NCI-H187 treated with DMSO at 0.1 percent for 48 hours (cell line): ENCODE results near the gene AQR.
"Not testable (repeated sequence)": the region's sequence is repeated elsewhere in the genome, so short reads cannot be mapped to it uniquely, and the experiment has no call there.

Experiments used
- DNase-seq: peaks from one replicate; lab custom pipeline; 2025; lab: John Stamatoyannopoulos, UW

The AQR gene

GRCh38 chr15:34952481-34952880 is 17.1 kb downstream of the AQR start:
- no peak for DNase-seq

GRCh38 chr15:34951993-34952392 is 17.5 kb downstream of the AQR start:
- no peak for DNase-seq

DNA sequence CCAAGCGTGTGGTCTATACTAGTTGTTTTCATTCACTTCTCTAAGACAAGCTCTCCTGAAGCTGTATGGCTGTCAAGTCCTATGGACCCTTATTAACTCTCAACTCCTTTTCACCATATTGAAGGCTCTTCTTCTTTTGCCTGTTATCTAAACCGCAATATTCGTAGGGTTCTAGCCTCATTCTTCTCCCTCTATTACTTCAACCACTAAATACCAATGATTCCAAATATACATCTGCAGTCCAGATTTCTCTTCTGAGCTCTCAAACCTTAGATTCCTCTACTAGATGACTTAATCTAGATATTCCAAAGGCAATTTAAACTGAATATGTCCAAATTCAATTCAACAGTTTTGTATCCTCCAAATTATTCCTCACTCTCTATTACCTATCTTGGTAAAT is 24.6 kb downstream of the AQR start:
- no peak for DNase-seq

DNA sequence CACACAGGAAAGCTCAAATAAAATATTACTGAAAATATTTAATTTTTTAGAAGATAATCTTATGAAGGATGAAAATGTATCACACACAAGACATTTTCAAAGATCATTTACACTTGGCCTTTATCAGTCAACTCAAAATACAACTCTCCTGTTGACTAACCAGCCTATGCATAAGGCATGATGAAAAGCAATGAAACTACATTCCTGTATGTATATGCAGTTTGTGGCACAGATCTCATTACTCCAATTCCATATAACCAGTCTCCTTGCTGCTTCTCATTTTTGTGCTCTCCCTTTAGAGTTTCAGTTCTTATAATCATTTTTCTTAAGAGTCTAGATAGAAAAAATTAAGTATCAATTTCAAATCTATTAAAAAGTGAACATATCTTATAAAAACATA is 25.8 kb downstream of the AQR start:
- no peak for DNase-seq

DNA sequence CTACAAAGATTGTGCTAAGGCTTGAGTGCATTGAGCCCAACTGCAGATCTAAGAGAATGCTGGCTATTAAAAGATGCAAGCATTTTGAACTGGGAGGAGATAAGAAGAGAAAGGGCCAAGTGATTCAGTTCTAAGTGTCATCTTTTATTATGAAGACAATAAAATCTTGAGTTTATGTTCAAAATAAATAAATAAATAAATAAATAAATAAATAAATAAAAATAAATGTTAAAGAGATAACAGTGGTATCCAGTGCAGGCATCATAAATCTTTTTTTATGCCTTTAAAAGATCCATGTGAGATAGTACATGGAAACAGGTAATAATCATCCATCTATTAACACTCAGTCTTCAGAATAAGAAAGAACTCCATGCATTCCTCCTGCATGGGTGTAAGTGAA is 26.3 kb downstream of the AQR start:
- DNase-seq: not testable (repeated sequence)

DNA sequence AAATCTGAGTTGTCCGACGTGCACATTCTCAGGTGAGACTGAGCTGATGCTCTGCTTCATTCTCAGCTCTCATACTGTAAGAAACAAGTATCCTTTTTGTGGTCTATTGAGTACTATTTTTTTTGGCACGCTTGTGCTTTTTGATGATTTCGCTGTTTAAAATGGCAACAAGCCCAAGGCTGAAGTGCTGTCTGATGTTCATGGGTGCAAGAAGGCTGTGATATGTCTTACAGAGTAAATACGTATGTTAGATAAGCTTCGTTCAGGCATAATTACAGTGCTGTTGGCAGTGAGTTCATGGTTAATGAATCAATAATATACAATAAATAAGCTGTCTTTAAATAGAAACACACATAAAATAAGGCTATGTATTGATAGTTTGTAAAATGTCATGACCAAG is 27.2 kb downstream of the AQR start:
- no peak for DNase-seq

DNA sequence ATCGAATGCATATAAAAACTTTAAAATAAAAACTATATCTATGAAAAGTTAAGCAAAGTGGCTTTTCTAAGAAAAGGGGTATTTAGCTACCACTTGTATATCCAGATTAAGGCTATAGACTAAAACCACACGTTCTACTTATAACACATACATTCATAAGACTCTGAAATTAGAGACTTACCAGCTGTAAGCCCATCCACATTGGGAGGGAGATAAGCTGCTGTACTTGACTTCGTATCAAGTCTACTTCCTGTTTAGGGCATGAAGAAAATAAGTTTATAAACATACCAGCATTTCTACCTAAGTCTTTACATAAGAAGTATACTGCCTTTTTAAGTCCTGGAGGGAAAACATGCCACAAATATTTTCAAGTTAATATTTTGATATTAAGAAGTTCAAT is 27.7 kb downstream of the AQR start:
- no peak for DNase-seq

GRCh38 chr15:34941185-34941698 is 28.3 kb downstream of the AQR start:
- no peak for DNase-seq

- no peak for DNase-seq
Measured at GRCh38 chr15:34933432-34933975, 36.0 kb downstream of the AQR start.

GRCh38 chr15:34928349-34928748 is 41.2 kb downstream of the AQR start:
- not testable (repeated sequence) for DNase-seq

DNA sequence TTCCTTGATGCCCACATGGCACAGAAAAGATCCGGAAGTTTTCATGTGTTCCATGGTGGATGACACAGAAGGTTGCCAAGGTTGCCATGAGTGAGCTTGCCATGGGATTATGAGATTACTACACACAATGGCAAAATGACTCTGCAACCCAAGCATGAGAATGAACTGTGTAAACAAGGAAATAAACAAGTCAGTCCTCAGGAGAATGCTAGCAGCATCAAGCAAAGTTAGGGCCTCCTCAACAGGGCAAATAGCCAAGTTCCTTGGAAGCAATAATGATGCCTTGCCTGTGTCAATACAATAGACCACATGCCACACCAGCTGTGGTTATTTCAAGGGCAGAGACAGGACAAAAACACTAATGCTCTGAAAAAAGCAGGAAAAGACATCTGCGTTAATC is 41.8 kb downstream of the AQR start:
- no peak for DNase-seq

DNA sequence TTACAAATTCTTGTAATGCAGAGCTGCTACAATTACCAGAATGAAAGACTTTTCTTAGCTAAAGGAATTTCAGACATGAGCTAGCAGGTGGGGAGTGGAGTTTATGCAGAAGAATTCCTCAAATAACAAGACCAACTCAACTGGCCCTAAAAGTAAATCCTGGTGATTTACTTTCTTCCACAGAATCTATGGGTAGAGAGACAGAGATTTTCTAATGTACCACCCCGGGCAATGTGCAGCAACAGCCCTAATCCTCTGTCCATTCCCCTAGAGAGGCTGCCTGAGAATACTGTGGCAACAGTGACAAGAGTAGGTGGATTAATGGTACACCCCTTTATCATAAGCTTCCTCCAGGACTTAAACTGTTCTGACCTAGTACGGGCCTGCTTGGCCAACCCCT is 55.2 kb downstream of the AQR start:
- DNase-seq: no peak

DNA sequence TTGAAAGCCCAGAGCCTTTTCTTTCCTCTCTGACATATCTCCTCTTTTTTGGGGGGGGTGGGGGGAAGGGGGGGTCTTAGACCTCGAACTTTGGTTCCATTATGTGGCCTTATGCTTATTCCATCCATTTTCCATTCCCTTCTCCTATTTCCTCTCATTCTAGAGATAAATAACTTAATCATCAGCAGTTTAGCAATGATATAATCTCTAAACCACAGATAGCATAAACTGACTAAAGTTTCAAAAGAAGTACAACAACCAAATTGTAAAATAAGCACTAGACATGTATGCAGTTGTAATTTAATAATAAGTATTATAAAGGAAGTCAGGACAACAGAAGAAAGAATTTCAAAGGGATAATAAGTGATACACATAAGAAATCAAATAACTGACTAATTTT is 64.5 kb downstream of the AQR start:
- no peak for DNase-seq

GRCh38 chr15:34904527-34904926 is 65.0 kb downstream of the AQR start:
- no peak for DNase-seq

- DNase-seq: no peak
Measured at GRCh38 chr15:34900748-34901147, 68.8 kb downstream of the AQR start.

- no peak for DNase-seq
Measured at GRCh38 chr15:34896183-34896582, 73.4 kb downstream of the AQR start.

DNA sequence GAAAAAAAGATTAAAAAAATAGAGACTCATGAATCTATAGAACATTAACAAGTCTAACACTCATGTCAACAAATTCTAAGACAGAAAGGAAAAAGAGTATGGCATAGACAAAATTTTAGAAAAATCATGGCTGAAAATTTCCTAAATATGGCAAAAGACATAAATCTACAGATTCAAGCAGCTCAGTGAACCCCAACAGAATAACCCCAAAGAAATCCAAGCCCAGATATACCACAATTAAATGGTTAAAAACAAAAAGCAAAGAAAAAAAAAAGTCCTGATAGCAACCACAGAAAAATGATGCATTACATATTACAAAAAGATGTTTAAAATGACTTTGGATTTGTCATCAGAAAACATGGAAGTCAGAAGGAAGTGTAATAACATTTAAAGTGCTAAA is 75.6 kb downstream of the AQR start:
- DNase-seq: no peak

DNA sequence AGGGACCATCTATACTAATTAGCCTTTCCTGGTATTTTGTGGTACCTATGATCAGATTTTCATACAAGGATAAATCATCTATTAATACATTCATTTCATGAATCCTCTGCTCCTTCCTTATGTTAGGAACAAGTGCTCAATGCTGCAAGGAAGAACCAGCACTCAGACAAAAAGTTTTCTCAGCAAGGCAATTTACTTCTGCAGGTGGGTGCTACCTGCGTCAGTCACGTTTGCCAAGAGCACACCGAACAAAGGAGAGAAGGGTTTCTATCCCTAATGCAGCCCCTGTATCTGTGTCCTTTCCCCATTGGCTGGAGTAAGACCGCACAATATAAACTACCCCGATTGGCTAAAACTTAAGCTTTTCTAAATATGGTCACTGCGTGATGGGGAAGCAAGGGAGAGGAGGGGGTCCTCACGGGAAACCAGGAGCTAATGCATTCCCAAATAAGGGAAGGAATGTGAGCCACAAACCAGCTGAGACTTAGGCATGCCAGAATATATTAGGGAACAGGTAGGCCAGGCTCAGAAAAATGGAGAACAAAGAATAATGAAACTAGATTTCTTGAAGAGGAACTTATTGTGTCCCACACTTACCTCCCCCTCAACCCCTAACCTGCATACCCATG is 76.5 kb downstream of the AQR start:
- no peak for DNase-seq

DNA sequence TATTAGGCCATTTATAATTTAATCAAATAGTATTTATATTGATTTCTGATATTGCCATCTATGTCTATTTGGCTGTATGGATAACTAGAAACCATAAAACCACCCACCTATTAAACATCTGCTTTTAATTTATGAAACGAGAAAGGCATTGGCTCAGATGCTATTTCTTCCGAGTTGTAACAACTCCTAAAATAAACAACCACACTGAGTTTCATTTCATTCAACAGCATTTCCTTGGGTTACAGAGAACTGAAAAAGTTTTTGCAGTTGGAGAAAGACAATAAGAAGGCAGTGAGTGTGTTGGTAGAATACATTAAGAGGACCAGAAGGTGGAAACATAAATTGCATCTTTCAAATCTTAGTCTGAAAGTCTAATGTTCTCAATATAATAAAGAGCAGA is 79.1 kb downstream of the AQR start:
- no peak for DNase-seq

DNA sequence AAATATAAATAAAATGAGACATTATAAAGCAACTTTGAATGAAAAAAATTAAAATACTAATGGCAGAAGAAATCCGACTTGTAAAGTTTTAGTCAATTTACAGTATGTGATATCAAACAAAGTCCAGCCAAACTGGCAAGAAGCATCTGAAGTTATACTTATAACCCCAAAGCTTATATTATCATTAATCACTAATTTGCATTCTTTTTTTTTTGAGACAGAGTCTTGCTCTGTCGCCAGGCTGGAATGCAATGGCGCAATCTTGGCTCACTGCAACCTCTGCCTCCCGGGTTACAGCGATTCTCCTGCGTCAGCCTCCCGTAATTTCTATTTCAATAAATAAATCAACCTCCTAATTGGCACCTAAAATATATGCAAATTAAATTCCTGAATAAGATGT is 80.1 kb downstream of the AQR start:
- no peak for DNase-seq

DNA sequence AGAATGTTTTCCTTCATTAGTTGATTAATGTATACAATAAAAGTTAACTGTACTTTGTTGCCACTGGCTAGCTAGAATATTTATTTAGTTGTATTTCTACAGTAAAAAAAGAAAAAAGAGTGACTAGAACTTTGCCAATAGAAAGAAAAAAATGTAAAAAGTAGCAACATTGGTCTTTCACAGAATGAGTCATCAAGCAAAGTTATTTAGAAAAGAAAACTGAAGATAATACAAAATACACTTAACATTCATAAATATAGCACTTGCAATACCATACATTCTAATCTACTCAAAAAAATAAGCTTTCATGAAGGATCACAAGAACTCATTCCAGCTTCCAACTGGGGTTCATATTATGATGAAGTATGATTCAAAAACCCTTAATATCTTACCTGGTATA is 83.4 kb downstream of the AQR start:
- no peak for DNase-seq

- DNase-seq: no peak
Measured at GRCh38 chr15:34883633-34884032, 85.9 kb downstream of the AQR start.

- no peak for DNase-seq
Measured at GRCh38 chr15:34883042-34883441, 86.5 kb downstream of the AQR start.

- no peak for DNase-seq
Measured at GRCh38 chr15:34879107-34879506, 90.4 kb downstream of the AQR start.
